HepG2 (cell line): Measurements from ENCODE around the gene MTIF2. TPM values are rescaled to one million over a fixed set of nuclear protein-coding genes. Genes with fewer than 3 reads are reported as not detected.

Source experiments
- ARHGAP35 ChIP-seq: sonication (generic); formaldehyde crosslinking; IDR thresholded peaks from 2 replicates; pipeline ENCODE4 v1.9.0; 2022; ENCODE audit warnings: mild to moderate bottlenecking, inconsistent platforms, moderate library complexity, missing genetic modification reagents, borderline replicate concordance
- HDAC2 ChIP-seq: sonication (generic); formaldehyde crosslinking; IDR thresholded peaks from 2 replicates; pipeline ENCODE4 v1.4.0; 2020; ENCODE audit warnings: missing genetic modification reagents
- HNRNPH1 ChIP-seq: fragments of 200-400 bp; formaldehyde crosslinking; optimal IDR thresholded peaks from 2 replicates; pipeline ENCODE3; 2017; ENCODE audit warnings: mild to moderate bottlenecking, low read depth, low read length
- HNRNPL ChIP-seq: fragments of 200-400 bp; formaldehyde crosslinking; IDR thresholded peaks from 2 replicates; pipeline ENCODE4 v1.6.1; 2017; ENCODE audit warnings: mild to moderate bottlenecking, low read depth, low read length
- KDM5B ChIP-seq: sonication (generic); formaldehyde crosslinking; IDR thresholded peaks from 2 replicates; pipeline ENCODE4 v1.4.0; 2020; ENCODE audit warnings: missing genetic modification reagents, mild to moderate bottlenecking, borderline replicate concordance
- NCOA2 ChIP-seq: sonication (generic); formaldehyde crosslinking; IDR thresholded peaks from 2 replicates; pipeline ENCODE4 v1.8.0; 2022; ENCODE audit warnings: inconsistent platforms
- NFYC ChIP-seq: IDR thresholded peaks from 2 replicates; pipeline ENCODE4 v1.6.1; 2016; ENCODE audit warnings: missing genetic modification reagents, missing compliant biosample characterization
- PLRG1 ChIP-seq: fragments of 450-650 bp; conservative IDR thresholded peaks from 2 replicates; pipeline ENCODE4 v1.6.1; 2016
- PRPF4 ChIP-seq: fragments of 200-400 bp; formaldehyde crosslinking; IDR thresholded peaks from 2 replicates; pipeline ENCODE4 v1.6.1; 2016; ENCODE audit warnings: low read length, low read depth; ENCODE audit not compliant: poor library complexity, severe bottlenecking
- SETDB1 ChIP-seq: sonication (generic); formaldehyde crosslinking; IDR thresholded peaks from 2 replicates; pipeline ENCODE4 v1.5.1; 2020; ENCODE audit warnings: missing genetic modification reagents, mild to moderate bottlenecking, borderline replicate concordance
- SMAD3 ChIP-seq: sonication (generic); formaldehyde crosslinking; IDR thresholded peaks from 2 replicates; pipeline ENCODE4 v1.4.0; 2020; ENCODE audit warnings: missing genetic modification reagents
- SNAI1 ChIP-seq: sonication (generic); formaldehyde crosslinking; IDR thresholded peaks from 2 replicates; pipeline ENCODE4 v1.5.0; 2020; ENCODE audit warnings: mild to moderate bottlenecking, missing genetic modification reagents, borderline replicate concordance
- TBL1XR1 ChIP-seq: fragments of 150-350 bp; IDR thresholded peaks from 2 replicates; pipeline ENCODE4 v1.6.1; 2014; ENCODE audit warnings: borderline replicate concordance, low read length; ENCODE audit not compliant: partially characterized antibody
- TCF7 ChIP-seq: sonication (generic); IDR thresholded peaks from 2 replicates; pipeline ENCODE4 v1.6.1; 2016; ENCODE audit warnings: antibody characterized with exemption, low read depth
- ZNF224 ChIP-seq: sonication (generic); formaldehyde crosslinking; IDR thresholded peaks from 2 replicates; pipeline ENCODE4 v1.5.0; 2020; ENCODE audit warnings: mild to moderate bottlenecking, missing genetic modification reagents
- ZNF225 ChIP-seq: sonication (generic); formaldehyde crosslinking; IDR thresholded peaks from 2 replicates; pipeline ENCODE4 v1.4.0; 2020; ENCODE audit warnings: mild to moderate bottlenecking, missing genetic modification reagents
- ZNF660 ChIP-seq: sonication (generic); formaldehyde crosslinking; IDR thresholded peaks from 2 replicates; pipeline ENCODE4 v1.5.1; 2020; ENCODE audit warnings: mild to moderate bottlenecking, low read depth, missing genetic modification reagents, borderline replicate concordance
- ZNF792 ChIP-seq: IDR thresholded peaks from 2 replicates; pipeline ENCODE4 v1.6.1; 2016
- ZNF800 ChIP-seq: sonication (generic); formaldehyde crosslinking; IDR thresholded peaks from 2 replicates; pipeline ENCODE4 v1.4.0; 2020; ENCODE audit warnings: missing genetic modification reagents
- polyA plus RNA-seq, 8 experiments: library from polyadenylated mRNA; depleted of rRNA in 3 of 8; stranded (reverse) in 7 of 8; unstranded in 1 of 8; fragments of >200 nt; fragmentation: Illumina TruSeq in 4 of 8; extraction: Trizol in 4 of 8; gene quantifications; 2 replicates each; pipeline versions ENCODE4 v1.2.1 to v1.2.3, GENCODE V29; 2011 to 2016; ENCODE audit warnings: low read depth in 4 of 8, missing spikeins in 1 of 8, mixed read lengths in 1 of 8; ENCODE audit not compliant: insufficient read depth in 1 of 8
- total RNA-seq, 5 experiments: library from RNA; depleted of rRNA; stranded (reverse); fragments of >200 nt; fragmentation: Illumina TruSeq; extraction: Trizol; gene quantifications; 2 replicates each; pipeline ENCODE4 v1.2.3, GENCODE V29; 2016; ENCODE audit warnings: low read depth in 1 of 5
- TF ChIP-seq, protein P1 (sequence below), 2 experiments: sonication (generic) in 1 of 2; formaldehyde crosslinking in 1 of 2; IDR thresholded peaks; 2 replicates each; pipeline versions ENCODE4 v1.4.0 to v1.6.1; 2016 to 2020; ENCODE audit warnings: borderline replicate concordance in 1 of 2, low read depth in 1 of 2, mild to moderate bottlenecking in 1 of 2, missing genetic modification reagents in 1 of 2
- TF ChIP-seq, protein P2 (sequence below): IDR thresholded peaks from 2 replicates; pipeline ENCODE4 v1.6.1; 2016; ENCODE audit warnings: missing genetic modification reagents, missing compliant biosample characterization

MTIF2 gene
- total and polyA plus RNA-seq, 2 of the 13 experiments (the other 11 are each of a cell fraction or from before 2014, with no cell fraction given), result 32.1 to 92.1 TPM

GRCh38 chr2:55232084-55232862 is 36.8 kb downstream of the MTIF2 start, which contains the start of the genes CLHC1 and RPS27A (continued):
- TF ChIP-seq, protein P1, sequence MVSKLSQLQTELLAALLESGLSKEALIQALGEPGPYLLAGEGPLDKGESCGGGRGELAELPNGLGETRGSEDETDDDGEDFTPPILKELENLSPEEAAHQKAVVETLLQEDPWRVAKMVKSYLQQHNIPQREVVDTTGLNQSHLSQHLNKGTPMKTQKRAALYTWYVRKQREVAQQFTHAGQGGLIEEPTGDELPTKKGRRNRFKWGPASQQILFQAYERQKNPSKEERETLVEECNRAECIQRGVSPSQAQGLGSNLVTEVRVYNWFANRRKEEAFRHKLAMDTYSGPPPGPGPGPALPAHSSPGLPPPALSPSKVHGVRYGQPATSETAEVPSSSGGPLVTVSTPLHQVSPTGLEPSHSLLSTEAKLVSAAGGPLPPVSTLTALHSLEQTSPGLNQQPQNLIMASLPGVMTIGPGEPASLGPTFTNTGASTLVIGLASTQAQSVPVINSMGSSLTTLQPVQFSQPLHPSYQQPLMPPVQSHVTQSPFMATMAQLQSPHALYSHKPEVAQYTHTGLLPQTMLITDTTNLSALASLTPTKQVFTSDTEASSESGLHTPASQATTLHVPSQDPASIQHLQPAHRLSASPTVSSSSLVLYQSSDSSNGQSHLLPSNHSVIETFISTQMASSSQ (IDR thresholded peaks at IDR 0.05; ENCODE audit: low read depth), result no peak
- TF ChIP-seq, protein P1 (CRISPR knock-in tag; IDR thresholded peaks at IDR 0.05; ENCODE audit: borderline replicate concordance), result peak; percentile 30; the same call in 1 of the 2 replicates
- TF ChIP-seq NCOA2 (CRISPR knock-in tag), result peak; percentile 51; the same call in 1 of the 2 replicates
- TF ChIP-seq HDAC2, result 0 out of 2 replicates have a peak, but pooled peaks have one; percentile 49
- no peak for TF ChIP-seq ZNF660
- TF ChIP-seq ZNF800 (CRISPR knock-in tag), result no peak
- TF ChIP-seq HNRNPL, result 0 out of 2 replicates have a peak, but pooled peaks have one; percentile 61
- TF ChIP-seq ZNF225 (CRISPR knock-in tag), result peak; percentile 91; the same call in 1 of the 2 replicates
- TF ChIP-seq, protein P2, sequence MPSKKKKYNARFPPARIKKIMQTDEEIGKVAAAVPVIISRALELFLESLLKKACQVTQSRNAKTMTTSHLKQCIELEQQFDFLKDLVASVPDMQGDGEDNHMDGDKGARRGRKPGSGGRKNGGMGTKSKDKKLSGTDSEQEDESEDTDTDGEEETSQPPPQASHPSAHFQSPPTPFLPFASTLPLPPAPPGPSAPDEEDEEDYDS (CRISPR knock-in tag), result peak; percentile 80
- peak; percentile 74; the same call in 1 of the 2 replicates for TF ChIP-seq ARHGAP35
- peak; percentile 32 for TF ChIP-seq NFYC
- no peak for TF ChIP-seq SETDB1 (CRISPR knock-in tag)
- no peak; the same call in 1 of the 2 replicates for TF ChIP-seq ZNF224 (CRISPR knock-in tag)
- TF ChIP-seq SMAD3, result peak; percentile 40; the same call in 1 of the 2 replicates
- TF ChIP-seq TCF7, result no peak
- no peak for TF ChIP-seq TBL1XR1
- peak; percentile 63 for TF ChIP-seq HNRNPH1
- peak; percentile 58; the same call in 1 of the 2 replicates for TF ChIP-seq ZNF792 (CRISPR knock-in tag)
- TF ChIP-seq PRPF4, result no peak
- TF ChIP-seq PLRG1, result no peak
- peak; percentile 80; the same call in 1 of the 2 replicates for TF ChIP-seq KDM5B
- TF ChIP-seq SNAI1 (CRISPR knock-in tag), result no peak; the same call in 1 of the 2 replicates
